Activated CD4-positive, alpha-beta T cell treated with anti-CD3 and anti-CD28 coated beads for 24 hours (primary cell): ENCODE data around the gene DDX10.
"Not testable (repeated sequence)": the region's sequence is repeated elsewhere in the genome, so short reads cannot be mapped to it uniquely, and the experiment has no call there.

ENCODE experiments used
- DNase-seq, 2 donors: peaks; one replicate each; pipeline ENCODE4 v3.0.0-alpha.2; 2020; ENCODE audit warnings: low read depth in 2 of 2

The DDX10 gene

DNA sequence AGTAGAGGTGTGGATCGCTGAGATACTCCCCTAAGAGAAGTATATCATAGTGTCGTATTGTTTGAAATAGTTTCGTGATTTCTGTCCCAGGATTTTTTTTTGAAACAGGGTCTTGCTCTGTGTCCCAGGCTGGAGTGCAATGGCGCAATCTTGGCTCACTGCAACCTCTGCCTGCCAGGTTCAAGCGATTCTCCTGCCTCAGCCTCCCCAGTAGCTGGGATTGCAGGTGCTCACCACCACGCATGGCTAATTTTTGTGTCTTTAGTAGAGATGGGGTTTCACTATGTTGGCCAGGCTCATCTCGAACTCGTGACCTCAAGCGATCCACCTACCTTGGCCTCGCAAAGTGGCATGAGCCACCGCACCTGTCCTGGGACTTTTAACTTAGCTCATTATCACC lies 159.1 kb downstream of the DDX10 start:
- not testable (repeated sequence) for DNase-seq

GRCh38 chr11:108824545-108824944 lies 159.7 kb downstream of the DDX10 start:
- DNase-seq, result no peak

DNA sequence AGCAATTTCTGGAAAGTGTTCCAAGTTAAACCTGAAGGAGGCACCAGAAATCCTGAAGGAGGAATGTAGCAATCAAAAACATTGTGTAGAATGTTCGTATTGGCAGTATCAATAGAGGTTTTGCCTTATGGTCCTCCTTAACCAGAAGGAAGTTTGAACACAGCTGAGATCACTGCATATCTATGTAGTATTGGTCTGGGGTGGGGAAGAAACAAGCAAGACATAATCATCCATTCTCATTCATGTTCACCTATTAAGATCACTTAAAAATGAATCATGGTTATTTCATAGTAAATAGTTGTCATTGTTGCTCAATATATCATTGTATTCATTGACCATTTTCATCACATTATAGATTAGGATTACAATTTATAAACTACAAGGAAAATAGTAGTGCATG lies 160.5 kb downstream of the DDX10 start:
- no peak for DNase-seq

DNA sequence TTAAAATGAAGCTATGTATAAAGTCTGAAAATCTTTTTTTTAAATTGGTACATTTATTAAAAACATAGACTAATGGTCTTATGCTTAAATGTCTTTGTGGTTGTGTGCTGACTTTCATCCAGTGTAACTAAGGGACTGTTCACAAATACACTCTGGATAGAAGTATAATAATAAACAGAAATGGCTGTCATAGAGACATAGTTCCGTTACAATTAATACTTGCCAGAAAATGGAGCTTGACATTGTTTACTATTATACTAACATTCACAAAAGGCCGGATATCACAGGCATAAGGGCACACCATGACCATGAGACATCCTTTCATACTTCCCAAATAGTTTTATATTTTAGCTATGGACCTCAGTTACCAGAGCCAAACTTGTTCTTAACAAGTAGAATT lies 161.3 kb downstream of the DDX10 start:
- no peak for DNase-seq

GRCh38 chr11:108835624-108836023 lies 170.8 kb downstream of the DDX10 start:
- DNase-seq, result no peak

DNA sequence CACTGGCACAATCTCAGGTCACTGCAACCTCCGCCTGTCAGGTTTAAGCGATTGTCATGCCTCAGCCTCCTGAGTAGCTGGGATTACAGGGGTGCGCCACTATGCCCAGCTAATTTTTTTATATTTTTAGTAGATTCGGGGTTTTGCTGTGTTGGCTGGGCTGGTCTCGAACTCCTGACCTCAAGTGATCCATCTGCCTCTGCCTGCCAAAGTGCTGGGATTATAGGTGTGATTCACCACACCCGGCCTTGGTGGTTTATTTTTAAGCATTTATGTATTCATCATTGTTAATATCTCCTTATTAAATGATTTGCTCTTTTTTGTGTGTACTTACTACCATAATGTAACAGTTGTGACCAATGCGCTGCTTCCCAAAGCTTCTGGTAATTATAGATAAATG lies 171.7 kb downstream of the DDX10 start:
- no peak for DNase-seq

DNA sequence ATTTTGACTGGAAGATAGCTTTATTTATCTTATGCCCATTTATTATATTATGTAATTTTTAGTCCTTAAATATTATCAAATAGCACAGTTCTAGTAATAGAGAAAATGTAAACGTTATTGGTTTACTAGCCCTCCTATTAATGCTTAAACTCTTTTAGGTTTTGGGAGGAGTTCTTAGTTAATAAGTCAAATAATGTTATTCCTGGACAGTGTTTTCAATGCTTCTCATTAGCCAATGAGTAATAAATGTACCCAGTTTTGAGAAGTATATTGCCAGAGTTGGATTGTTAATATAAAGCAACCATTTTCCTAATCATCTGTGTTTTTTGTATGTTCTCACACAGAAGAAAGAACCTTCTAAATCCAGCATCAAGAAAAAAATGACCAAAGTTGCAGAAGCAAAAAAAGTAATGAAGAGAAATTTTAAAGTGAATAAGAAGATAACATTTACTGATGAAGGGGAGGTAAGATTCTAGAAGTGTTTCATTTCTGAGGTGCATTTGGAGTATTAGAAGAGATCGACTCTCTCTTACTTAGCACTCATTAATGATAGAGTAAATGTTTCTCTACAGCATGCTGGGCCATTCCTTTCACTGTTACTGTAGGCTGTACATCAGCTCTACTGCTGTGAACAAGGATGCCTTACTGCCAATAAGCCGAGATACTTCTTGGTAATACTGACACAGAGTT lies 173.4 kb downstream of the DDX10 start:
- DNase-seq, result no peak

GRCh38 chr11:108838792-108839105 lies 173.9 kb downstream of the DDX10 start:
- no peak for DNase-seq

- DNase-seq, result no peak
Observed at GRCh38 chr11:108846009-108846408, 181.1 kb downstream of the DDX10 start.

- DNase-seq, result no peak
Observed at GRCh38 chr11:108847298-108847990, 182.6 kb downstream of the DDX10 start.

- DNase-seq, result no peak
Observed at GRCh38 chr11:108851781-108852180, 186.9 kb downstream of the DDX10 start.

- DNase-seq, result no peak
Observed at GRCh38 chr11:108852701-108853100, 187.8 kb downstream of the DDX10 start.

DNA sequence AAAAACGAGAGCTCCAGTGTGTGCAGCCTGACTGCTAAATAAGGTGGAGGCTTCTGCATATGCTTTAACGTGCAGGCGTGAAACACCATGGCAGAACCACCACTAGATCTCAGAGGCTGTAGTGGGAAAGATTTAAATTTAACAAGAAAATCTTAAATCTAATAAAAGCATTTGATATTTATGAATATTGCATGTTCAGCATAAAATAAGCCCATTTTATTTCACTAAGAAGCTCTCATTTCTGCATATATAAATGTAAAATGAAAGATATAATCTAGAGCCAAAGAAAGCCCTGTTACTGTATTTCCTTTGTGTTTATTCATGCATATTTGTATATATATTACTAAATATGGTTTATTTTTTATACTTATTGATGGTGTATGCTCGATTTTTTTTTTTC lies 188.3 kb downstream of the DDX10 start:
- no peak for DNase-seq

- DNase-seq, result no peak
Observed at GRCh38 chr11:108853864-108854263, 189.0 kb downstream of the DDX10 start.

- no peak for DNase-seq
Observed at GRCh38 chr11:108854346-108854745, 189.5 kb downstream of the DDX10 start.

DNA sequence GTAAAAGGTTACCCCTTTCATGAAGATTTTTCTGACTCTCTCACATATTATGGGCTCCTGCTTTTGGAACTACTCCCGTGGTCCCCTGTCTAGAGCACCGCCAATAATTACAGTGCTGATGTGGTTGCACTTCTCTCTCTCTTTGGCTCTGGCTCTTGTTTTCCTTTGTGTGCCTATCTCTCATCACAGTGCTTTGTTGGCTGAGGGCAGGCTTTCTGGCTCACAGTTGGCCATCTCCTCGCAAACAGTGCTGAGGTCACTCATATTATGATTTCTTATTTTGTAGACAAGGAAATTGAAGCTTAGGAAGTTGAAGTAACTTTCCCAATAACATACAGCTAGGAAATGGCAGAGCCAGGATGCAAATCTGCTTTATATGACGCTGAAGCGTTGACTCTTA lies 192.5 kb downstream of the DDX10 start:
- no peak for DNase-seq

DNA sequence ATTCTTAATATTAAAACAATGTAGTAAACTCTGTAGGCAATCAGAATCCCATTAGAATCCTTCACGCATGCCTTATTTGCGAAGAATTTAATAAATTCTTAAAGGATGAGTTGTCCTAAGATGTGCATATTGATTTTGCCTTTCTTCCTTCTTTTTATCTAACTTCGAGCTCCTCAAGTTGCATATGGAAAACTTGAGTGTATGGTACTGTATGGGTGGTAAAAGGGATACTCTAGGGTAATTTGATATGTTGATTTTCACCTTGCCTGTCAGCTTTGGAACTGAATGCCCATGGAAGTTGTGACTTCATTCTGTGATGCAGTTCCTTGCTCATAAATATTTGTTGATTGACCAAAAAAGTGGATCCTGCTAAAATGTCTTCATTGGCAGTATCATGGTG lies 193.8 kb downstream of the DDX10 start:
- no peak for DNase-seq

- DNase-seq, result no peak
Observed at GRCh38 chr11:108859510-108859909, 194.6 kb downstream of the DDX10 start.

GRCh38 chr11:108863528-108863927 lies 198.7 kb downstream of the DDX10 start:
- DNase-seq, result no peak

DNA sequence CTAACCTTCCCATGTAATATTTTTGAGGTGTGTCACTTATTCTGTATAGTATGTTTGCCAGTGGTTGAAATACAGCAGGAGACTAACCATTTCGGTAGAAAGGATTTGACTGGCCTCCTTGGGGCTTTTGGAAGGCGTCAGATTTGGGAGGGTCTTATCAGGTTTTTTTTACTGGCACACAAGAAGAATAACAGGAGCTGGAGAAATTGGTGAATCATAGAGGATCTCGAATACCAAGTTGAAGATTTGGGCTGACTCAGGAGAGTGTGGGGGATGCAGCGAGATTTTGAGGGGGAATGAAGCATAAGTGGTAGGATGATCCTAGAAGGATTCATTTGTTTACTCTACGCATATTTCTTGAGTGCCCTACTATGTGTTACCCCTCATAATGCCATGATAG lies 200.5 kb downstream of the DDX10 start:
- DNase-seq, result no peak

DNA sequence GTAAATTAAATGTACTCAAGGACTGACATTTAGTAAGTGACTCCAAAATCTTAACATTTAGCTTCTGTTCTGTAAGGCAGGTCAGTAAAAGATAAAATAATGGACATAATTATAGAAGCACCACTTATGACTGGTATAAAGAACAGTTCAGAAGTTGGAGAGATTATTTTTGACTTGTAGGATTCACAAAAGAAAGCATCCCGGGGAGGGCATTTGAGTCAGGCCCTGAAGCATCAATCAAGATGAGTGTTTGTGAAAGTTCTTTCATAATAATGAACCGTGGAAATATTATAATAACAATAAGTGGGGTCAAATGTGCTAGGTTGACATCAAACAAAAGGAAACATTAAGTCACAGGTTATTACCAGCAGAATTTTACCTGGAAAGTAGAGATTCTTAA lies 201.9 kb downstream of the DDX10 start:
- no peak for DNase-seq

GRCh38 chr11:108870373-108871020 lies 205.6 kb downstream of the DDX10 start:
- no peak for DNase-seq

- DNase-seq, result no peak
Observed at GRCh38 chr11:108871152-108871551, 206.3 kb downstream of the DDX10 start.
